Measurements from ENCODE around the gene FOXR1.
"Not testable (repeated sequence)": the region's sequence is repeated elsewhere in the genome, so short reads cannot be mapped to it uniquely, and the experiment has no call there.

The FOXR1 gene

DNA sequence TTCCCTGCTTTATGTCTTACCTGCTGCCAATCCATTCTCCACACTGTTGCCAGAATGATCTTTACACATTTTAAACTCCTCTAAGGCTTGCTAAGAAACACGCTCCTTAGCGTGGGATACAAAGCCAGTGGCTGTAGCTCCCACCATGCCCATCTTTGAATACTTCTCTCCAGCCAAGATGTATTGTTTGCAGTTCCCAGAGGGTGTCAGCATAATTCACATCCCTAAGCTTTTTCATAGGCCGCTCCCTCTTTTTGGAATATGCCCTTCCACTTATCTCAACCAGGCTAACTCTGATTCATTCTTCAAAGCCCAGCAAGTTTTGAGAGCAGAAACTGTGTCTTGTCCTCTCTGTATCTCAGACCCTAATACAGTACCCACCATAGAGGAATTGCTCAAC, 23.6 kb upstream of the FOXR1 start:
- no peak for DNase-seq (ENCODE audit: low read depth)

DNA sequence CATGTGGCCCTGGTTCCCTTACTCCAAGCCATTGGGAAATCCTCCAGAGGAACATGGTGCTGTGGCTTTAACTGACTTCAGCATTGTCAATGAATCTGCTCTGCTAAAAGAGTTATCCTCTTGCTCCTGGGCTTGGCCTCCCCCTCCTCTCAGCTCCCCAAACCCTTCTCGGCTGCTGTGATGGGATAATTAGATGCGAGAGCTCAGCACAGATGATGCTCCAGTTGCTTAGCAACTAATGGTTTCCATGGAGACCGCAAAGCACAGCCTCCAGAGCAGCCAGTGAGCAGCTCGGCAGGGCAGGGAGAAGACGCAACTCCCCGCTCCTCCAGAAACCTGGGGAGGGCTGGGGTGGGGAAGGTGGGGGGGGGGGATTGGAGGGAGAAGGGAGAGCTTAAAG, 18.3 kb upstream of the FOXR1 start:
- no peak for DNase-seq (ENCODE audit: low read depth)

DNA sequence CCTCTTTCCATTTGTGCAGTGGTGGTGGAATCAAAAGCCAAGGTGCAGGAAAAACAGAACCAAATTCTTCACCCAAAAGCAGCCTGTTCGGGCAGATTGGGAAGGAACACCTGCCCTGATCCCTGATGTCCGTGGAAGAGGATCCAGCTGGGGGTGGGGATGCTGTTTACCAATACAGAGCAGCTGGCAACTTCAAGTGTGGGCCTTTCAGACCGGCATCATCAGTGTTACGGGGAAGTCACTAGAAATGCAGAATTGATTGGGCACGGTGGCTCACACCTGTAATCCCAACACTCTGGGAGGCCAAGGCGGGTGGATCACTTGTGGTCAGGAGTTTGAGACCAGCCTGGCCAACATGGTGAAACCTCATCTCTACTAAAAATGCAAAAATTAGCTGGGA, 17.6 kb upstream of the FOXR1 start:
- not testable (repeated sequence) for DNase-seq (ENCODE audit: low read depth)

DNA sequence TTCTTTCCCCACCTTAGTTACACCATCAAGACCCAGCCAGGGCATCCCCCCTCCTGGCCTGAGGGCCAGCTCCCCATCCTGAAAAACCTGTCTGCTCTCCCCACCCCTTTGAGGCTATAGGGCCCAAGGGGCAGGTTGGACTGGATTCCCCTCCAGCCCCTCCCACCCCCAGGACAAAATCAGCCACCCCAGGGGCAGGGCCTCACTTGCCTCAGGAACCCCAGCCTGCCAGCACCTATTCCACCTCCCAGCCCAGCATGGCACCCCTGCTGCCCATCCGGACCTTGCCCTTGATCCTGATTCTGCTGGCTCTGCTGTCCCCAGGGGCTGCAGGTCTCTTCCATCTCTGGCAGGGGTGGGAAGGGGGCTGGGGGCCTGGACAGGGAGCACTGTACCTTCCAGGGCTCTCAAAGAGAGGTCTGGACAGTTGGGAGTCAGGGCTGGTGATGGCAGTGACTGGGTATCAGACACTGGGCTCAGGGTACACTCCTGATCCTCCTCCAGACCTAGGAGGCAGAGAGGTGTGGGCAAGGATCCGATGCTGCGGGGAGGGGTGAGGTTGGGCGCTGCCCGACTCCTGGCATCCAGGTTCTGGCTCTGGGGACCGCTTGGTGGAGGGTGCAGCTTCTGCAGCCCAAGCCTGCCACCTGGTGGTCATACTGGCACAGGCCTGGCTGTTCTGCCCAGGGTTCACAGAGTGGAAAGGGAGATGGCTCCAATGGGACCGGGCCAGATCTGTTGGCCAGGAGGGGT, 15.3 kb upstream of the FOXR1 start, which contains the start of gene UPK2:
TSS of gene UPK2 (plus strand) at position 205 of the 753 bp plus-strand sequence. CDS start at position 258, 53 bp downstream.
- DNase-seq (ENCODE audit: low read depth) = peak; percentile 79

DNA sequence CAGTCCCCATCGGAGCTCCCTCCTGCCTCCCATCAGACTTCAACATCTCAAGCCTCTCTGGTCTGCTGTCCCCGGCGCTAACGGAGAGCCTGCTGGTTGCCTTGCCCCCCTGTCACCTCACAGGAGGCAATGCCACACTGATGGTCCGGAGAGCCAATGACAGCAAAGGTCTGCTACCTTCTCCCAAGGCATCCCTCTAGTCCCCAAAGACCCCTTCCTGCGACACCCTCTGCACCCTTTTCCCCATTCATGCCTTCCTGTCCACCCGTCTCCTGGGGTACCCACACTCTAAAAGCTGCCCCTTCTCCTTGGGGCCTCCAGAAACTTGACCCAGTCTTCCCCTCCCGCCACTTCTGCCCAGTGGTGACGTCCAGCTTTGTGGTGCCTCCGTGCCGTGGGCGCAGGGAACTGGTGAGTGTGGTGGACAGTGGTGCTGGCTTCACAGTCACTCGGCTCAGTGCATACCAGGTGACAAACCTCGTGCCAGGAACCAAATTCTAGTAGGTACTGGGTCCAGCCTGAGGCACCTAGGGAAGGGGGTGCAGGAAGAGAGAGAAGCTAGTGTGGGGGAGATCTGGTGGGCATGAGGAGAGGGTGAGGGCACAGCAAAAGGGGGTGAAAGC, 14.6 kb upstream of the FOXR1 start:
- no peak for DNase-seq (ENCODE audit: low read depth)

DNA sequence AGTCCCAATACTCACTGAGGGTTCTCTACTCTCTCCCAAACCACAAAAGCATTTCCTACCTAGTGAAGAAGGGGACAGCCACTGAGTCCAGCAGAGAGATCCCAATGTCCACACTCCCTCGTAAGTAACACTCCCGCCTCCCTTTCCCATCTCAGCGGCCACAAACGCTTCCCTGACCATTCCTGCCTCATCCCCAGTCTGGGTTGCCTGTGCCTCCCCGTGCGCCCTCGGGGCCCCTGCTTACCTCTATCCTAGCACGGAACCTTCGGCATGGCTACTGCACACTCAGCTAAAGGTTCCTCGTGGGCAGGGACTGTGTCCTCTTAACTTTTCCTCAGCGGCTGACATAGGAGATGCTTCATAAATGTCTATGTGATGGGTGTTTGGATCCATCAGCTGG, 14.0 kb upstream of the FOXR1 start:
- no peak for DNase-seq (ENCODE audit: low read depth)

DNA sequence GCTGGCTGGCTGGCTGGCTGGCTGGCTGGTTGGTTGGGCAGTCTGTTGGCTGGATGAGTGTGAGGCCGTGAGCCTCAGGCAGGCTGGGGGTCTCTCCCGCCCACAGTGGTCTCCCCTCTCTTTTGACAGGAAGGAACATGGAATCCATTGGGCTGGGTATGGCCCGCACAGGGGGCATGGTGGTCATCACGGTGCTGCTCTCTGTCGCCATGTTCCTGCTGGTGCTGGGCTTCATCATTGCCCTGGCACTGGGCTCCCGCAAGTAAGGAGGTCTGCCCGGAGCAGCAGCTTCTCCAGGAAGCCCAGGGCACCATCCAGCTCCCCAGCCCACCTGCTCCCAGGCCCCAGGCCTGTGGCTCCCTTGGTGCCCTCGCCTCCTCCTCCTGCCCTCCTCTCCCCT, 13.6 kb upstream of the FOXR1 start:
- no peak for DNase-seq (ENCODE audit: low read depth)

DNA sequence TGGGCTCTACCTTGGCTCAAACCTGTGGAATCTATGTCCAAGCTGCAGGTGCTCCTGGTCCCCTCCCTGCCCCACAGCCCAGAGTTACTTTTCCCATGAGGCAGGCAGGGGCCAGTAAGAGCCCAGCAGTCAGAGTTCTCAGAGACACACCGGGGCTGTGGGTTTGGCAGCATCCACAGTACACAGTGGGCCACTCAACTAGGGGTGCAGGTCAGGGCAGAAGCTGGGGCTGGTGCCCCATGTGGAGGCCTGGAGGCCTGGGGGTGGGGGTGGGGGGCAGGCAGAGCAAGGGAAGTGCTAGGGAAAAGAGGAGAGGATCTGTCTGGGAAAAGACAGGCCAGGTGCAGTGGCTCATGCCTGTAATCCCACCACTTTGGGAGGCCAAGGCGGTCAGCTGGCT, 13.0 kb upstream of the FOXR1 start:
- DNase-seq (ENCODE audit: low read depth) = no peak

DNA sequence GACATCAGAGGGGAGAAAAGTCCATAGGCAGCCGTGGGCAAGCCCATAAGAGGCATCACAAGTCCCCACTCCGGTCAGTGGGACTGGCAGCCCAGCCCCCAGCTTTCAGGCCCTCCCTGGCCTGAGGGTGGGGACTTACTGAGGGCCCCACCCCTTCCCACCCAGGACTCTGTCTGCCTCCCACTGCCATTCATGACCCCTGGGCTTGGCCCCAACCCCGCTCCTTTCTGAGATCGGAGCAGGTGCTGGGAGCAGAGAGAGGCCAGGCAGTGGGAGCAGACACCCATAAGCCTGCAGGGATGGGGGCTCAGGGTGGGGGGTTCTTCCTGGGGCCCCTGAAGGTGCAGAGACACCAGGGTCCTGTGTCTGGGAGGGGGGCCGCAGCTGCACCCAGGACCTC, 10.4 kb upstream of the FOXR1 start:
- DNase-seq (ENCODE audit: low read depth) = no peak

DNA sequence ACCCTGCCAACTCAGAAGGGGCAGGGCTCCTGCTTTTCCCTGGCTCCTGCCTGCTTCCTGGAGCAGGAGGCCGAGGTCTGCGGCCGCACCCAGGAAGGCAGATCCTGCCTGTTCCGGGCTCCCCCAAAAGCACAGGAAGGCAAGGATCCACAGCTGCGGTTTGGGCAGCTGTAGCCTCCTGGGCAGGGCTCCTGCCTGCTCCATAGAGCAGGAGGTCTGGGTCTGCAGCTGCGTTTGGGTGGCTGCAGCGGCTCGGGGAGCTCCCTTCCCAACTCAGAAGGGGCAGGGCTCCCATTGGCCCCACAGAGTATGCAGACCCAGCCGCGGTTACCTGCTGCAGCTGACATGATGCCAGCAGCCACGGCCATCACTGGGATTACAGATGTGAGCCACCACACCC, 10.0 kb upstream of the FOXR1 start:
- DNase-seq (ENCODE audit: low read depth) = no peak

DNA sequence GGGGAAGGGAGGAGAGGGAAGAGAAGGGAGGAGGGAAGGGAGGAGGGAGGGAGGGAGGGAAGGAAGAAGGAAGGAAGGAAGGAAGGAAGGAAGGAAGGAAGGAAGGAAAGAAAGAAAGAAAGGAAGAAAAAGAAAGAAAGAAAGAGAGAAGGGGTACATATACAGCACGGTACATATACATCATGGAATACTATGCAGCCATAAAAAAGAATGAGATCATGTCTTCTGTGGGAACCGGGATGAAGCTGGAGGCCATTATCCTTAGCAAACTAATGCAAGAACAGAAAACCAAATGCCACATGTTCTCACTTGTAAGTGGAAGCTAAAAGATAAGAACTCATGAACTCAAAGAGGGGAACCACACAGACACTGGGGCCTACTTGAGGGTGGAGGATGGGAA, 2.1 kb upstream of the FOXR1 start:
- DNase-seq (ENCODE audit: low read depth) = not testable (repeated sequence)

DNA sequence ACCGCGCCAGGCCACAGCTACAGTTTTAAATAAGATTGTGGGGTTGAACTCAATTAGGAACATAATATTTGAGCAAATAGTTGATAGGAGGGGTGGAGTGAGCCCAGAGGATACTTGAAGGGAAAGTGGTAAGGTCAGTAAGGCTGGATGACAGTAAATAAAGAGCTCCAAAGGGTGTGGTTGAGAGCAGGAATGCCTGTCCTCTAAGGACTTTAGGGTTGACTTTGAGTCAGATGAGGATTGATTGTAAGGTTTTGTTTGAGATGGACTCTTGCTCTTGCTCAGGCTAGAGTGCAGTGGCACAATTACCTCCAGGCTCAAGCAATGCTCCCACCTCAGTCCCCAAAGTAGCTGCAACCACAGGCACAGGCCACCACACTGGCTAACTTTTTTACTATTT, 2.4 kb downstream of the FOXR1 start:
- DNase-seq (ENCODE audit: low read depth) = no peak

DNA sequence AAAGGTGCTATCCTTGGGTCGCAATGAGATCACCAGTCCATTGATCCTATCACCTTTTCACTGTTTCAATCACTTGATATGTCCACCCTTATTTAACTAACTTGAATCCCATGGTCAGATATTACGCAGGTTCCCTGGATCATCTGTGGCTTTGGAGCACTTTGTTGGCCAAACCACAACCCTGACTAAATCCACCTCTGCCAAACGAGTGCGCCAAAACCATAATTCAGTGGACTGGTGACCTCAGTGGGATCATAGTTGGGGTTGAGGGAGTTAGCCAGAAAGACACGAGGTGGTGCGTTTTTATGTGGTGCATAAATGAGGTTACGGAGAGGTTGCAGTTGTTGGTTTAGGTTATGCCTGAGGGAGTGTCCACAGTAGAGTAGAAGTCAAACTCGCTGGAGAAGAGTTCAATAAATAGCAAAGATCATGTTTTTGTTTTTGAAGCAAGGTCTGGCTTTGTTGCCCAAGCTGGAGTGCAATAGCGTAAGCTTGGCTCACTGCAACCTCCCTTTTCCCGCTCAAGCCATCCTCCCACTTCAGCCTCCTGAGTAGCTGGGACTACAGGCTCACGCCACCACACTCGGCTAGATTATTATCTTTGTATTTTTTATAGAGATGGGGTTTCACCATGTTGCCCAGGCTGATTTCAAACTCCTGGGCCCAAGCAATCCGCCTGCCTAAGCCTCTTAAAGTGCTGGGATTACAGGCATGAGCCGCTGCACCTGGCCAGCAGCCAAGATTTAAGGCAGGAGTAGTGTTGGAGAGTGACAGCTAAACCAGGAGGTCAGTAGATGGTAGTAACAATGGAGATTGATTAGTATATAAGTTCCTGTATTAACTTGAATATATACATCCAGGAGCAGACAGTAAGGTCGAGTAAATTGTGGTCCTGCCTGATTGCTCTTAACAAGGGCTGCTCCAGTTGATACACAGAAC, 4.5 kb downstream of the FOXR1 start:
- DNase-seq (ENCODE audit: low read depth) = no peak

DNA sequence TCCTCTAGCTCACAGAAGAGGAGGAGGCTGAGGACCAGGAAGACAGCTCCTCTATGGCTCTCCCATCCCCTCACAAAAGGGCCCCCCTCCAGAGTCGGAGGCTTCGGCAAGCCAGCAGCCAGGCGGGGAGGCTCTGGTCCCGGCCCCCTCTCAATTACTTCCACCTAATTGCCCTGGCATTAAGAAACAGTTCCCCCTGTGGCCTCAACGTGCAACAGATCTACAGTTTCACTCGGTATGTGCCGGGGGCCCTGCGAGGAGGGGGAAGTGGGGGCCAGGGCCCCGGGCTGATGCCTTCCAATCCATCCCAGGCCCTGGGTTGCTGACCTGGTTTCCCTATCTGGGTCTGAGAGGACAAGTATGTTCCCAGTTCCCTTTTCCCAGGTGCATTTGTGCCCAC, 7.9 kb downstream of the FOXR1 start:
- no peak for DNase-seq (ENCODE audit: low read depth)

DNA sequence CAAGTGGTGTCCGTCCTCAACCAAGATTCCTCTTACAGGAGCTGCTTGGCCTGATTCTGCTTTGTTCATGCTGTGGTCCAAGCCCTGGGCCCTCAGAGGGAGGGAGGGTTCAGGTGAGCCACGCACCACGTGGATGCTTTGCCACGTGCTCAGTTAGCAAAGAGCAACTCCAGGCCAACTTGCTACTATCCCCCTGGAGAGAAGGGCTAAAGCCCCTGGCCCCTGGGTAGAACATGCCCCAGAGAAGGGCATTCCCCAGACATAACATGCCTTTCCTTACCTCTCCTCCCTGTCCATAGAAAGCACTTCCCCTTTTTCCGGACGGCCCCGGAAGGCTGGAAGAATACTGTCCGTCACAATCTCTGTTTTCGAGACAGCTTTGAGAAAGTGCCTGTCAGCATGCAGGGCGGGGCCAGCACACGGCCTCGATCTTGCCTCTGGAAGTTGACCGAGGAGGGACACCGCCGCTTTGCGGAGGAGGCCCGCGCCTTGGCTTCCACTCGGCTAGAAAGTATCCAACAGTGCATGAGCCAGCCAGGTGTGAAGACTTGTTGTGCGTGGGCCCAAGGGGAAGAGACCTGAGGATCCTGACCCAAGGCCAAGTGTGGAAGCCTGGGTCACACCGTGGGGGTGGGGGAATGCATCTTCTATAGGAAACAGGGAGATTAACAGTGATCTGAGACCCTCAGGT, 8.8 kb downstream of the FOXR1 start:
- no peak for DNase-seq (ENCODE audit: low read depth)

DNA sequence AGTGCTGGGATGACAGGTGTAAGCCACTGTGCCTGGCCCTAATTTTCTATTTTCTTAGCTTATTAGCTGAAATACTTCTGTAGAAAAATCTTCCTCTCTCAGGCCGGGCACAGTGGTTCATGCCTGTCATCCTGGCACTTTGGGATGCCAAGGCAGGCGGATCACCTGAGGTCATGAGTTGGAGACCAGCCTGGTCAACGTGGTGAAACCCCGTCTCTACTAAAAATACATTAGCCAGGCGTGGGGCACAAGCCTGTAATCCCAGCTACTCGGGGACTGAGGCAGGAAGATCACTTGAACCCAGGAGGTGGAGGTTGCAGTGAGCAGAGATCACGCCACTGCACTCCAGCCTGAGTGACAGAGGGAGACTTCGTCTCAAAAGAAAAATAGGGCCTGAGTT, 12.8 kb downstream of the FOXR1 start:
- not testable (repeated sequence) for DNase-seq (ENCODE audit: low read depth)

DNA sequence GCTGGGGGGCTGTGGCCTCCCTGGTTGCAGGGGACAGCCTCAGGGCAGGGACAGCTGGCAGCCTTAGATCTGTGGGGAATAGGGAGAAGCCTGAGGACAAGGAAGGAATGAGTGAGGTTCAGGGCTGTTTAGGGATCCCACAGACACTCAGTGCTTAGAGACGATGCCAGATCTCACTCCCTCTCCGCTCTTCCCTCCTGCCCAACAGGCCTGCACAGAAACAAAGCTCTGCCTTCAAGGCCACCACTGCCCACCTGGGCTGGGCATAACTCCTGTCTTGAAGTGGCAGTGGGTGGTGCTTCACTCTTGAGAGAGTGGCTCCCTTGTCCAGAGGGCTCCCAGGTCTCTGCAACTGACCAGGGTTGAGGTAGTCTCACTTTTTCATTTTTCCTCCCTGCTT, 13.3 kb downstream of the FOXR1 start:
- no peak for DNase-seq (ENCODE audit: low read depth)

DNA sequence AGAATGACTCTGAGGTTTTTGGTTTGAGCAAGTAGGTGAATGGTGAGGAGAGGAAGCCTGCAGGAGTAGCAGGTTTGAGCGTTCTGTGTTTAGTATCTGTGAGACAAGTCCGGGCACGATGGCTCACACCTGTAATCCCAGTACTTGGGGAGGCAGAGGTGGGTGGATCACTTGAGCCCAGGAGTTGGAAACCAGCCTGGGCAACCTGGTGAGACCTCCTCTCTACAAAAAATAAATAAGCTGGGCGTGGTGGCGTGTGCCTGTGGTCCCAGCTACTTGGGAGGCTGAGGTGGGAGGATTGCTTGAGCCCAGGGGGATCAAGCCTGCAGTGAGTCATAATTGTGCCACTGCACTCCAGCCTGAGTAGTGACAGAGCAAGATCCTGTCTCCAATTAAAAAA, 16.7 kb downstream of the FOXR1 start:
- DNase-seq (ENCODE audit: low read depth) = no peak

DNA sequence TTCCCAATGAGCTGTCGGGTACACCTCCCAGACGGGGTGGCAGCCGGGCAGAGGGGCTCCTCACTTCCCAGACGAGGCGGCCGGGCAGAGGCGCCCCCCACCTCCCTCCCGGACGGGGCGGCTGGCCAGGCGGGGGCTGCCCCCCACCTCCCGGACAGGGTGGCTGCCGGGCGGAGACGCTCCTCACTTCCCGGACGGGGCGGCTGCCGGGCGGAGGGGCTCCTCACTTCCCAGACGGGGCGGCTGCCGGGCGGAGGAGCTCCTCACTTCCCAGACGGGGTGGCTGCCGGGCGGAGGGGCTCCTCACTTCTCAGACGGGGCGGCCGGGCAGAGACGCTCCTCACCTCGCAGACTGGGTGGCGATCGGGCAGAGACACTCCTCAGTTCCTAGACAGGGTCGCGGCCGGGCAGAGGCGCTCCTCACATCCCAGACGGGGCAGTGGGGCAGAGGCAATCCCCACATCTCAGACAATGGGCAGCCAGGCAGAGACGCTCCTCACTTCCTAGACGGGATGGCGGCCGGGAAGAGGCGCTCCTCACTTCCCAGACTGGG, 20.0 kb downstream of the FOXR1 start:
- not testable (repeated sequence) for DNase-seq (ENCODE audit: low read depth)

DNA sequence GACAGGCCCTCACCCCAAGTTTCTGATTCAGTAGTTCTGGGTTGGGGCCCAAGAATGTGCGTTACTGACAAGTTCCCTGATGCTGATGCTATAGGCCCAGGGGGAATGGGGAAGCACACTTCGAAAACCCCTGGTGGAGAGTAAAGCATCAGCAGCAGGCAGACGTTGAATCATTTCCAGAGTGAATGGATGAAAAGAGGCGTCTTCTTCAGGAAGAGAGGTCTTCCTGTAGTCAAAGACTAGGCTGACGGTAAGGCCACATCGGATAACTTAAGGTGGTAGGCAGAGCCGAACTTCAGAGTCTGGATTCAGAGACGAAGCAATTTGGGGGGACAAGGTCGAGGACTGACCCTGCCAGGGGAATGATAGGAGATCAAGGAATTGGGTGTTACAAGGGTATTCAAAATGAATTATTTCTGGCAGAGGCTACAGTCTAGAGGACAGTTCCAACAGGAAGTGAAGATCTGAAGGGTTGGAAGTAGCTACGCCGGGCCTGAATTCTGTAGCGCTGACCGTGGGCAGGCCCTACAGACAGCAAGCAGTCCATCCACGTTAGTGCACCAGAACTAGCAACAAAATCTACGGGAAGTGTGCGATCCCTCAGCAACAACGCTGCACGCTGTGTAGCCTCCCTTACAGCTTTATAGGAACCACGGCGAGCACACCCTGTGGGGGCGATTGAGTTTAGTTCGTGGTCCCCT, 25.5 kb downstream of the FOXR1 start:
- DNase-seq (ENCODE audit: low read depth) = no peak
